LNCaP clone FGC (cell line): ENCODE results near the gene FYN.
"Not testable (repeated sequence)": the region's sequence is repeated elsewhere in the genome, so short reads cannot be mapped to it uniquely, and the experiment has no call there.

Experiments used
- DNase-seq: peaks from one replicate; pipeline ENCODE4 v3.0.0-alpha.2; 2011; ENCODE audit warnings: low read depth
- H3K4me3 ChIP-seq: 2 replicates; pipeline ENCODE4 v1.5.1; 2011; ENCODE audit warnings: mild to moderate bottlenecking, low read depth, low read length, control low read depth
- TF ChIP-seq, protein P1 (sequence below): IDR thresholded peaks from 2 replicates; pipeline ENCODE4 v1.5.1; 2012; ENCODE audit warnings: mild to moderate bottlenecking; ENCODE audit not compliant: control insufficient read depth, insufficient read depth; ENCODE audit errors: extremely low read depth

Gene FYN

GRCh38 chr6:111914617-111915016 lies 41.4 kb upstream of the FYN start:
- TF ChIP-seq, protein P1, sequence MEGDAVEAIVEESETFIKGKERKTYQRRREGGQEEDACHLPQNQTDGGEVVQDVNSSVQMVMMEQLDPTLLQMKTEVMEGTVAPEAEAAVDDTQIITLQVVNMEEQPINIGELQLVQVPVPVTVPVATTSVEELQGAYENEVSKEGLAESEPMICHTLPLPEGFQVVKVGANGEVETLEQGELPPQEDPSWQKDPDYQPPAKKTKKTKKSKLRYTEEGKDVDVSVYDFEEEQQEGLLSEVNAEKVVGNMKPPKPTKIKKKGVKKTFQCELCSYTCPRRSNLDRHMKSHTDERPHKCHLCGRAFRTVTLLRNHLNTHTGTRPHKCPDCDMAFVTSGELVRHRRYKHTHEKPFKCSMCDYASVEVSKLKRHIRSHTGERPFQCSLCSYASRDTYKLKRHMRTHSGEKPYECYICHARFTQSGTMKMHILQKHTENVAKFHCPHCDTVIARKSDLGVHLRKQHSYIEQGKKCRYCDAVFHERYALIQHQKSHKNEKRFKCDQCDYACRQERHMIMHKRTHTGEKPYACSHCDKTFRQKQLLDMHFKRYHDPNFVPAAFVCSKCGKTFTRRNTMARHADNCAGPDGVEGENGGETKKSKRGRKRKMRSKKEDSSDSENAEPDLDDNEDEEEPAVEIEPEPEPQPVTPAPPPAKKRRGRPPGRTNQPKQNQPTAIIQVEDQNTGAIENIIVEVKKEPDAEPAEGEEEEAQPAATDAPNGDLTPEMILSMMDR, result no peak
- no peak overlapping the region for H3K4me3 ChIP-seq
- no peak for DNase-seq

DNA sequence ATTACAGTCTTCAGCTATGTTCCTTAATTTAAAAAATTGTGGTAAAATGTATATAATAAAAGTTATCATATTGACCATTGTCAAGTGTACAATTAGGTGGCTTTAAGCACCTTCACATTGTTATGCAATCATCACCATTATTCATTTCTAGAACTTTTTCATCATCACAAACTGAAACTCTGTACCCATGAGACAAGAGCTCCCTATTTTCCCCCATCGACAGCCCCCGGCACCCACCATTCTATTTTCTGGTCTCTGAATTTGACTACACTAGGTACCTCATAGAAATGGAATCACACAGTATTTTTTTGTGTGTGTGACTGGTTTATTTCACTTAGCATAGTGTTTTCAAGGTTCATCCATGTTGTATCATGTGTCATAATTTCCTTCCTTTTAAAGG lies 39.7 kb upstream of the FYN start:
- DNase-seq, result no peak
- TF ChIP-seq, protein P1, result no peak
- H3K4me3 ChIP-seq, result no peak overlapping the region

- TF ChIP-seq, protein P1, result no peak
- no peak for DNase-seq
- H3K4me3 ChIP-seq, result no peak overlapping the region
Measured at GRCh38 chr6:111911428-111911827, 38.2 kb upstream of the FYN start.

GRCh38 chr6:111909238-111909637 lies 36.0 kb upstream of the FYN start:
- TF ChIP-seq, protein P1, result no peak
- DNase-seq, result no peak
- H3K4me3 ChIP-seq, result no peak overlapping the region

DNA sequence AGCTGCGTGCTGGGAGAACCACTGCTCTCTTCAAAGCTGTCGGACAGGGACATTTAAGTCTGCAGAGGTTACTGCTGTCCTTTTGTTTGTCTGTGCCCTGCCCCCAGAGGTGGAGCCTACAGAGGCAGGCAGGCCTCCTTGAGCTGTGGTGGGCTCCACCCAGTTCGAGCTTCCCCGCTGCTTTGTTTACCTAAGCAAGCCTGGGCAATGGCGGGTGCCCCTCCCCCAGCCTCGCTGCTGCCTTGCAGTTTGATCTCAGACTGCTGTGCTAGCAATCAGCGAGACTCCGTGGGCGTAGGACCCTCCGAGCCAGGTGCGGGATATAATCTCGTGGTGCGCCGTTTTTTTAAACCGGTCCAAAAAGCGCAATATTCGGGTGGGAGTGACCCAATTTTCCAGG lies 35.1 kb upstream of the FYN start:
- H3K4me3 ChIP-seq, result not testable (repeated sequence)

DNA sequence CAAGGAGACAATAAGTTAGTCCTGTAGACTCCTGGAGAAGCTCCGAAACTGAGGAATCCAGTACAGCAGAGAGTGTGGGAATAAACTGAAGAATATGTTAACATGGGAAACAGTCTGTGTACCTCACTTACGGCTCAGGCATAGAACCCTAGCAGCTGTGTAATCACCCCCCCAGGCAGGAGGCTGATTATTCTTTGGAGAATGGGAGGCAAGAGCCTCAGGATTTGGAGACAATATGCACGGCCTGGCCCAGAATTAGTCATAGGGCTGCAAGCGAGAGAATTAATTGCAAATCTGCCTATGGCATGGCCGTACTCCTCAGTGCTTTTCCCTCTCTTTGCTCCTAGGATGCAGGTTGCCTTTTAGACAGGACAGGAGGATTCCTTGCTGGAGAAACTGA lies 27.5 kb upstream of the FYN start:
- no peak for DNase-seq

More for the DNA sequence above, 35.1 kb upstream of the FYN start:
- not testable (repeated sequence) for DNase-seq

DNA sequence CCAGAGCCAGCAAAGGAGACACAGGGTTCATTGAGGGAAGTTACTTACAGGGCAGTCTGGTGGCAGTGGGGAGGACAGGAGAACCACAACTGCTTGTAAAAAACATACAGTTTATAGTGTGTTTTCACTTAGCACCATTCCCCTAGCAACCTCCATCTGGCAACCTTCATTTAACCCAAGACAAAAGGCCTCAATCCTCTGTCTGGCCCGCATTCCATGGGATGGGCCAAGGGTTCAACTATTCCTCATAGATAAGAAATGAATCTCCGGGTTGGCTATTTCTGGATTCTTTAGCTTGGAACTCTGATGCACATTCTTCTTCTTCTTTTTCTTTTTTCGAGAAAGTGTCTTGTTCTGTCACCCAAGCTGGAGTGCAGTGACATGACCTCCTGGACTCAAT lies 26.3 kb upstream of the FYN start:
- TF ChIP-seq, protein P1, result no peak
- no peak overlapping the region for H3K4me3 ChIP-seq
- no peak for DNase-seq

More for the DNA sequence above, 27.5 kb upstream of the FYN start:
- H3K4me3 ChIP-seq, result no peak overlapping the region
- TF ChIP-seq, protein P1, result no peak
